DMS153 treated with DMSO at 0.1 percent for 48 hours (cell line): ENCODE measurements around the gene NPC1.
A peak's percentile ranks its signal among the peaks of the same experiment; 100 is the strongest.
"Not testable (repeated sequence)": the region's sequence is repeated elsewhere in the genome, so short reads cannot be mapped to it uniquely, and the experiment has no call there.

Experiments used
- DNase-seq: peaks from one replicate; lab custom pipeline; 2025; ENCODE audit not compliant: unreplicated experiment; lab: John Stamatoyannopoulos, UW

The NPC1 gene

GRCh38 chr18:23586249-23587196 lies at the start of gene NPC1:
NPC1 (minus strand) TSS chr18:23586506; CDS start chr18:23586343, 163 bp downstream.
- DNase-seq = peak; percentile 89

GRCh38 chr18:23636071-23636399 lies 49.7 kb upstream of the NPC1 start:
- no peak for DNase-seq

- DNase-seq = no peak
Measured at GRCh38 chr18:23635283-23636070, 49.2 kb upstream of the NPC1 start.

GRCh38 chr18:23634692-23635091 lies 48.4 kb upstream of the NPC1 start:
- DNase-seq = no peak

DNA sequence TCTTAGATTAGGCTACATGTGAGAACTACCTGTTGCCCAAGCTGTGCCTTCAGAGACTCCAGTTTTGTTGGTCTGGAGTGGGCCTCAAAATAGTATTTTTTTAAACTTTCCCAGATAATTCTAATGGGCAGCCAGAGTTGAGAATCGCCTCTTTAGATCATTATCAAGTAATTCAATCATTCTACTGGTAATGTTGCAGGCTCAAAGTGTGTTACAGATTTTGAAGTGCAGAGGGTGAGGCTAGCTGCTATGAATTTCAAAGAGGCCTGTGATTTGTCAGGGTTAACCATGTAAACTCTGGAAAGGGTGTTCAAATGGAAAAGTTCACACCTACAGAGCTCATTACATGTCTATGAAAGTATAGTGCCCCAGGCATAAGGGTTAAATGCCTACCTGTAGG lies 46.3 kb upstream of the NPC1 start:
- no peak for DNase-seq

DNA sequence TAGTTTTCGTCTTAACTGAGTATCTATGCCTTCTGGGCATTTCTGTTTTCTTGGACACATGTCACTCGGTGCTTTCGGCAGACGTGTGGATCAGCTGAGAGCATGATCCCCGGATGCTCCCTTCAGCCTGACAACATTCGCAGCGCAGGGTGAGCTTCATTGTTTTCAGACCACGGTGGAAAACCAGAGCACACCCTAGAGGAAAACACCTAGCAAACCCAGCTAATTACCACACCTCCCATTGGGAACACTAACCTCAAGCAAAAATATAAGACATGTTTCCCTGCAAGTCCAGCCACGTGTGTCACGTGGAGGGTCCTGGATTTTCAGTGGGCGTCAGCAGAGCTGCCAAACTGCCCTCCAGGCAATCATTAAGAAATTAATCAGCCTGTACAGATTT lies 45.4 kb upstream of the NPC1 start:
- DNase-seq = peak; percentile 40

DNA sequence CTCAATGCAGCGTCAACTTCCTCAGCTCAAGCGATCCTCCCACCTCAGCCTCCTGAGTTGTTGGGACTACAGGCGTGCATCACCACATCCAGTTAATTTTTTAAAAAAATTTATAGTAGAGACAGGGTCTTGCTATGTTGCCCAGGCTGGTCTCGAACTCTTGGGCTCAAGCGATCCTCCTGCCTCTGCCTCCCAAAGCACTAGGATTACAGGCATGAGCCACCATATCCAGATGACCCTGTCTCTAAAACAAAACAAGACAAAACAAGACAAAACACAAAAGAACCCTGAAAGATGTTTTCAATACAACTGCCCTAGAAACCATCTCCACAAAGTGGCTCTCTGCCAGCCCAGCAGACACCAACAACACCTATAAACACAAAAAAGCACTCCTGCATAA lies 45.0 kb upstream of the NPC1 start:
- no peak for DNase-seq

- DNase-seq = peak; percentile 19
Measured at GRCh38 chr18:23629444-23629946, 43.2 kb upstream of the NPC1 start.

GRCh38 chr18:23627970-23628369 lies 41.7 kb upstream of the NPC1 start:
- no peak for DNase-seq

DNA sequence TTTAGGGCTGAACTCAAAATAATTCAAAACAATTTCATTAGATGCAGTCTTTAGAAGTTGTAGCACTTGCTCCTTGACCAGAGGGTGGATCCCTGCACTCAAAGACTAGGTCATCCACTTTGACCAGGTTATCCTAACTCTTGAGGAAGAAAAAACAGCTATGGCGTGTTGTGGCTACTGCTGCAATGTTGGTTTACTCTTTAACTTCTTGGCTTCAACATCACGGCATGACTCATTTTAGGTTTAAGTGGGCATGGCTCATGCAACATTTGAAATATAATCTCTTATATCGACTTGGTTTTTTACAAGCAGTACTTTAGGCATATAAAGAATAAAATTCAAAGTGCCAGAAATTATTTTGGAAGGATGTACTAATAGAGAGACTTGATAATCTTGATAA lies 41.0 kb upstream of the NPC1 start:
- DNase-seq = no peak

- DNase-seq = peak; percentile 15
Measured at GRCh38 chr18:23626451-23627279, 40.4 kb upstream of the NPC1 start.

DNA sequence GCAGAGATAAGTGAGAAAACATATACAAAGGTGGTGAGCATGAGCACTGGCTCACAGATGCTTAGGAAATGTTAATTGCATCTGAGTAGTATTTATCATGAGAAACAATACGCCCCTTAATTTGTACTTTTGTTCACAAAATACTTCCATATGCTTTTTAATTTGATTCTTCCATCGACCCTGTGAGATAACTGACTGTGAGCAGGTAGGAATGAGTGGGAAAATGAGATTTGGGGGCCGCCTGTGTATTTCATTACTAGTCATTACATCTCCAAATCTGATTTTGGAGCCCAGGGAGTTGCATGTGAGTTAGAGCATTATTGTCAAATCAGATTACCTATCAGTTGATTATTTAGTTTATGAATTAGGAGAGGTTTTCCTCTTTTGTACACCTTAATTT lies 36.7 kb upstream of the NPC1 start:
- no peak for DNase-seq

DNA sequence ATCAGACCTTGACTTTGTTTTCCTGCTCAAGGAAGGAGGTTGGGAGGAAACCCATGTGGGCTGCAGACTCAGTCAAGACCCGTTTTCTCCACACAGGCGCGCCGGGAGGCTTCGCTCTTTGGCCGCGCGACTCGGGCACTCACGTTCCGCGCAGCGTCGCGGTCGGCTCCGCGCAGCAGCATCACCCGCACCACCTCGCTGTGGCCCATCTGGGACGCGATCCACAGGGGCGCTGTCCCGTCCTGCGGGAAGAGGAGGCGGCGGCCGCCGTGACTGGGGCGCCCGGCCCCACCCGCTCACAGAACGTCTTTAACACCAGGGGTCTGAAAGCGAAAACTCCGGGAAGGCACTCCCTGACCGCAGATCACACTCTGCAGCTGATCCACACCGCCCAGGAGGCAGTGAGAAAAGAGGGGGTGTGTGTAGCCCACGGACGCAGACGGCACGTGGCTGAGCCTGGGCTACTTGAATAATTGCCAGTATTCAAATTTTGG lies 33.1 kb upstream of the NPC1 start:
- DNase-seq = no peak

GRCh38 chr18:23618862-23619387 lies 32.6 kb upstream of the NPC1 start:
- DNase-seq = no peak

GRCh38 chr18:23617412-23618014 lies 31.2 kb upstream of the NPC1 start:
- DNase-seq = no peak

GRCh38 chr18:23616258-23616657 lies 30.0 kb upstream of the NPC1 start:
- no peak for DNase-seq

GRCh38 chr18:23614891-23615290 lies 28.6 kb upstream of the NPC1 start:
- DNase-seq = no peak

GRCh38 chr18:23614413-23614812 lies 28.1 kb upstream of the NPC1 start:
- DNase-seq = no peak

- not testable (repeated sequence) for DNase-seq
Measured at GRCh38 chr18:23613091-23613475, 26.8 kb upstream of the NPC1 start.

- no peak for DNase-seq
Measured at GRCh38 chr18:23612434-23613090, 26.3 kb upstream of the NPC1 start.
